GM12878 (cell line): Measurements from ENCODE around the gene ABCD3. TPM values are rescaled to one million over a fixed set of nuclear protein-coding genes. Genes with fewer than 3 reads are reported as not detected.

Experiments
- ATAC-seq: fragments of 200-7000 bp; cut with Tn5 transposase; 3 replicates; pipeline ENCODE4 v1.9.1; 2020; ENCODE audit warnings: mild to moderate bottlenecking, moderate library complexity
- BruUV-seq: library from RNA; stranded (reverse); fragments of 400-500 nt; replicated peaks from 2 replicates; lab custom pipeline; 2021; lab: Mats Ljungman, UMichigan
- CTCF ChIA-PET: fragments of 300-600 bp; sonication (Branson Sonifier 250); formaldehyde crosslinking; extraction: SDS; loops from one replicate; lab custom pipeline; 2021; ENCODE audit warnings: inconsistent platforms; lab: Yijun Ruan, JAX
- POLR2A ChIA-PET: fragments of 350-600 bp; formaldehyde crosslinking; extraction: SDS; loops from one replicate; lab custom pipeline; 2021; ENCODE audit warnings: inconsistent platforms; lab: Charles Lee
- RAD21 ChIA-PET: fragments of 300-600 bp; sonication (Branson Sonifier 250); formaldehyde crosslinking; loops from one replicate; lab custom pipeline; 2023; ENCODE audit warnings: antibody characterized with exemption; ENCODE audit not compliant: unreplicated experiment; lab: Charles Lee
- SMC1A ChIA-PET: fragments of 300-600 bp; sonication (Branson Sonifier 250); formaldehyde crosslinking; loops from one replicate; lab custom pipeline; 2023; ENCODE audit not compliant: unreplicated experiment, uncharacterized antibody; lab: Charles Lee
- DNase-seq: peaks from one replicate; pipeline ENCODE4 v3.0.0-alpha.2; 2011; ENCODE audit warnings: low read depth, low spot score
- FAIRE-seq: peaks from 3 replicates; lab custom pipeline; 2011; peaks lifted over from hg19 to GRCh38; lab: Jason Lieb, UNC
- H2AFZ ChIP-seq: 2 replicates; pipeline ENCODE4 v1.6.0; 2011; ENCODE audit warnings: low read depth, low read length, control low read depth; ENCODE audit not compliant: control insufficient read depth
- H3K27ac ChIP-seq: 2 replicates; pipeline ENCODE4 v1.5.1; 2011; ENCODE audit warnings: control low read depth; ENCODE audit not compliant: control insufficient read depth, insufficient read depth
- H3K27me3 ChIP-seq, 2 experiments: replicated peaks in 1 of 2; 2 replicates each; pipeline versions ENCODE4 v1.6.0 to v1.6.1; 2011; ENCODE audit warnings: low read length in 1 of 2; ENCODE audit not compliant: control insufficient read depth in 2 of 2, insufficient read depth in 2 of 2
- H3K36me3 ChIP-seq, 2 experiments: 2 replicates each; pipeline ENCODE4 v1.5.1; 2011; ENCODE audit warnings: low read length in 1 of 2; ENCODE audit not compliant: control insufficient read depth in 2 of 2, insufficient read depth in 2 of 2
- H3K4me1 ChIP-seq: 2 replicates; pipeline ENCODE4 v1.6.1; 2011; ENCODE audit warnings: mild to moderate bottlenecking, low read length, moderate library complexity, mixed read lengths; ENCODE audit not compliant: control insufficient read depth, insufficient read depth
- H3K4me2 ChIP-seq: 2 replicates; pipeline ENCODE4 v1.6.0; 2011; ENCODE audit warnings: control low read depth; ENCODE audit not compliant: control insufficient read depth, insufficient read depth
- H3K4me3 ChIP-seq: fragments of 200-600 bp; sonication (generic); 2 replicates; pipeline ENCODE4 v1.5.1; 2016
- H3K79me2 ChIP-seq: 2 replicates; pipeline ENCODE4 v1.6.0; 2011; ENCODE audit warnings: low read length; ENCODE audit not compliant: control insufficient read depth, insufficient read depth
- H3K9ac ChIP-seq: 2 replicates; pipeline ENCODE4 v1.8.0; 2011; ENCODE audit warnings: low read length, control low read depth, mixed read lengths; ENCODE audit not compliant: control insufficient read depth, insufficient read depth
- H3K9me3 ChIP-seq: replicated peaks from 3 replicates; pipeline ENCODE4 v1.5.1; 2011; ENCODE audit warnings: mild to moderate bottlenecking, low read length; ENCODE audit not compliant: control insufficient read depth, insufficient read depth
- H4K20me1 ChIP-seq: 2 replicates; pipeline ENCODE4 v1.6.0; 2011; ENCODE audit not compliant: control insufficient read depth, insufficient read depth
- CEBPB ChIP-seq, 2 experiments: fragments of 150-350 bp in 1 of 2; IDR thresholded peaks; 2 replicates each; pipeline ENCODE4 v1.6.1; 2012 to 2014; ENCODE audit warnings: low read depth in 2 of 2, low read length in 2 of 2, borderline replicate concordance in 1 of 2, inconsistent platforms in 1 of 2
- DPF2 ChIP-seq: fragments of 450-650 bp; IDR thresholded peaks from 2 replicates; pipeline ENCODE4 v1.6.1; 2017; ENCODE audit warnings: mild to moderate bottlenecking
- GATAD2B ChIP-seq: fragments of 450-650 bp; conservative IDR thresholded peaks from 2 replicates; pipeline ENCODE4 v1.6.1; 2017; ENCODE audit warnings: low read depth, mild to moderate bottlenecking, moderate library complexity
- IKZF2 ChIP-seq, 2 experiments: fragments of 450-650 bp; IDR thresholded peaks; 2 replicates each; pipeline ENCODE4 v1.6.1; 2017; ENCODE audit warnings: mild to moderate bottlenecking in 2 of 2, moderate library complexity in 2 of 2
- MTA2 ChIP-seq: fragments of 450-650 bp; IDR thresholded peaks from 2 replicates; pipeline ENCODE4 v1.6.1; 2016; ENCODE audit warnings: low read depth, mild to moderate bottlenecking, moderate library complexity
- NRF1 ChIP-seq: conservative IDR thresholded peaks from 2 replicates; pipeline ENCODE4 v1.6.1; 2011; ENCODE audit warnings: mild to moderate bottlenecking, low read depth, low read length, improper control_type of control experiment
- RB1 ChIP-seq: fragments of 450-650 bp; formaldehyde crosslinking; IDR thresholded peaks from 2 replicates; pipeline ENCODE4 v1.6.1; 2017; ENCODE audit warnings: mild to moderate bottlenecking, borderline replicate concordance
- SMAD5 ChIP-seq: IDR thresholded peaks from 2 replicates; pipeline ENCODE4 v1.6.1; 2016; ENCODE audit warnings: antibody characterized with exemption, low read depth
- TBL1XR1 ChIP-seq: IDR thresholded peaks from 2 replicates; pipeline ENCODE4 v1.6.1; 2012; ENCODE audit warnings: low read depth, low read length, improper control_type of control experiment
- TCF12 ChIP-seq: IDR thresholded peaks from 2 replicates; pipeline ENCODE4 v1.6.1; 2011; ENCODE audit warnings: low read depth, mild to moderate bottlenecking, low read length
- YY1 ChIP-seq: IDR thresholded peaks from 2 replicates; pipeline ENCODE4 v1.6.1; 2011; ENCODE audit warnings: low read depth, mild to moderate bottlenecking, low read length
- ZNF217 ChIP-seq: fragments of 450-650 bp; IDR thresholded peaks from 2 replicates; pipeline ENCODE4 v1.6.1; 2017; ENCODE audit warnings: antibody characterized with exemption, mild to moderate bottlenecking
- ZNF384 ChIP-seq: IDR thresholded peaks from 2 replicates; pipeline ENCODE4 v1.6.1; 2012; ENCODE audit warnings: low read depth, mild to moderate bottlenecking, low read length, improper control_type of control experiment, borderline replicate concordance
- ZSCAN29 ChIP-seq: fragments of 450-650 bp; IDR thresholded peaks from 2 replicates; pipeline ENCODE4 v1.6.1; 2017; ENCODE audit warnings: mild to moderate bottlenecking, moderate library complexity
- WGBS: methylation state at CpG from one replicate; pipeline ENCODE4 v1.1.6; 2016; ENCODE audit warnings: low lambda C conversion rate; ENCODE audit not compliant: insufficient replicate concordance, insufficient coverage; ENCODE audit errors: missing lambda C conversion rate; 5-methylcytosine and 5-hydroxymethylcytosine counted together
- in situ Hi-C: fragments of 300-500 bp; cut with MboI; formaldehyde crosslinking; loops from 9 replicates; pipeline ENCODE4 v1.14.3; 2018; ENCODE audit warnings: mixed read lengths
- intact Hi-C: fragments of 100-400 bp; cut with micrococcal nuclease; formaldehyde crosslinking; loops from one replicate; pipeline ENCODE4 v1.14.2; 2022; ENCODE audit not compliant: unreplicated experiment
- polyA plus RNA-seq, 11 experiments: library from polyadenylated mRNA; depleted of rRNA in 4 of 11; unstranded in 6 of 11; stranded (reverse) in 5 of 11; fragments of >200 nt; fragmentation: Nextera tagmentation in 4 of 11; fragmentation: Illumina TruSeq in 1 of 11; extraction: Ambion mirVana in 4 of 11; extraction: Trizol in 1 of 11; gene quantifications; 1 replicate in 1 of 11; 2 replicates in 10 of 11; pipeline versions ENCODE4 v1.2.1 to v1.2.3, GENCODE V29; 2011 to 2016; ENCODE audit warnings: inconsistent platforms in 2 of 11, missing spikeins in 2 of 11, low read depth in 1 of 11
- total RNA-seq, 4 experiments: library from RNA; depleted of rRNA in 3 of 4; stranded (reverse); fragments of >200 nt in 3 of 4; fragmentation: Illumina TruSeq in 1 of 4; extraction: Trizol in 1 of 4; gene quantifications; 2 replicates each; pipeline versions ENCODE4 v1.2.1 to v1.2.3, GENCODE V29; 2013 to 2021
- TF ChIP-seq, protein P1 (sequence below): fragments of 450-650 bp; IDR thresholded peaks from 2 replicates; pipeline ENCODE4 v1.6.1; 2016; ENCODE audit warnings: mild to moderate bottlenecking
- TF ChIP-seq, protein P2 (sequence below), 3 experiments: IDR thresholded peaks in 2 of 3; conservative IDR thresholded peaks in 1 of 3; 2 replicates each; pipeline ENCODE4 v1.5.1; 2011; ENCODE audit warnings: low read depth in 3 of 3, low read length in 3 of 3, mild to moderate bottlenecking in 3 of 3, control low read depth in 2 of 3, moderate library complexity in 2 of 3, inconsistent platforms in 1 of 3, mixed read lengths in 1 of 3; ENCODE audit not compliant: control insufficient read depth in 2 of 3, insufficient read depth in 1 of 3; ENCODE audit errors: extremely low read depth in 1 of 3
- TF ChIP-seq, protein P3 (sequence below): IDR thresholded peaks from 2 replicates; pipeline ENCODE4 v1.6.1; 2012; ENCODE audit warnings: mild to moderate bottlenecking, low read depth, low read length

The ABCD3 gene
- total and polyA plus RNA-seq, 10 of the 15 experiments (the other 5 are each of a cell fraction or from before 2014, with no cell fraction given), result 15.1 to 40.2 (median 24.1) TPM

DNA sequence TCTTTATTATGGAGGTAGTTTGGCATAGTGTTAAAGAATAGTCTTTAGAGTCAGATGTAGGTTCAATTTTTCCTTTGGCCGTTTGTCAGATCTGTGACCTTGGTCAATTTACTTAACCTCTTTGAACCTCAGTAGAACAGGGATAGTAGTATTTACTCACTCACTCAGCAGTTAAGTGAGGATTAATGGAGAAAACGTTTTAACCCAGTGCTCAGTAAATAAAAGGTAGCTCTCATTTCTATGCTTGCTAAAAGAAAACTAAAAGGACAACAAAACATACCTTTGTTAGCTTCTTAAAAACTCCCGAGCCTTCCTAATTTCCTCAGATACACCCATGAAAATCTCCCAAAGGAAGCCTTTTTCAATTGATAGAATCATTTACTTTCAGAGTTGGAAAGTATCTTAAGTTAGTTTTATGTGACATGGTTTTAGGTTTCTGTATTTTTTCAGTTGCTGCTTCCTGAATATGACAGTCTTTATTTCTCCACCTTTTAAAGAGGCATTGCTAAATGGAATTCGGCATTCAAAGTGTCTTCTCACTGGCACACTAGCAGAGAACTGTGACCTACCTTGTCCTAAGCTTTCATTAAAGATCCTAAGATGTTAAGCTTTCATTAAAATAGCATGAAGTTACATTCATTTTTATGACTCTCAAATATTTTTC is 7.8 kb downstream of the ABCD3 start:
- Histone ChIP-seq H3K27me3 (no peaks in the 10 kb centered on the region), H3K9ac (no peak overlapping the region), H2AFZ (peak overlapping the region; percentile 46), H3K9me3 (no peaks in the 10 kb centered on the region; the same call in 2 of the 3 replicates), H4K20me1 (no peaks in the 10 kb centered on the region), H3K79me2 (peaks cover 9% of the 10 kb centered on the region), H3K4me1 (peaks cover 3% of the 10 kb centered on the region; the same call in 1 of the 2 replicates), H3K4me2 (peak overlapping the region; percentile 47; the same call in 1 of the 2 replicates), H3K36me3 (no peaks in the 10 kb centered on the region), H3K27ac (peak overlapping the region; percentile 27; the same call in 1 of the 2 replicates), H3K4me3 (peak overlapping the region; percentile 34; the same call in 1 of the 2 replicates)
- intact Hi-C loops, result no loop called here
- ATAC-seq (no peak), DNase-seq (no peak), FAIRE-seq (peak; percentile 23)
- no TSS peak for BruUV-seq
- 66% methylated on average over 4 of the region's 4 CpGs for WGBS
- ChIA-PET CTCF (interaction anchor here (0.6 to 1.7 kb wide), 4 partner anchors 38 to 1635 kb away, joined by 3 to 9 read pairs (median 4); no protein-coding TSS in a partner anchor), RAD21 (no interaction called here), SMC1A (interaction anchor here (0.6 to 0.7 kb wide), 3 partner anchors 17 to 1647 kb away, joined by 3 read pairs; no protein-coding TSS in a partner anchor), POLR2A (interaction anchor here (0.6 to 0.7 kb wide), 3 partner anchors 8 to 1413 kb away, joined by 3 read pairs; no protein-coding TSS in a partner anchor)
- in situ Hi-C loops, result no loop called here
- TF ChIP-seq ZNF217 (no peak), SMAD5 (no peak), MTA2 (no peak), IKZF2 (IDR thresholded peaks at IDR 0.05) (no peak), ZNF384 (no peak), YY1 (no peak), ZSCAN29 (no peak), NRF1 (no peak), GATAD2B (no peak), CEBPB (IDR thresholded peaks at IDR 0.05; ENCODE audit: borderline replicate concordance in 1 of 2, low read depth in 2 of 2, low read length in 2 of 2) (no peak), TCF12 (no peak), TBL1XR1 (no peak), RB1 (no peak), DPF2 (no peak)
- TF ChIP-seq, protein P1, sequence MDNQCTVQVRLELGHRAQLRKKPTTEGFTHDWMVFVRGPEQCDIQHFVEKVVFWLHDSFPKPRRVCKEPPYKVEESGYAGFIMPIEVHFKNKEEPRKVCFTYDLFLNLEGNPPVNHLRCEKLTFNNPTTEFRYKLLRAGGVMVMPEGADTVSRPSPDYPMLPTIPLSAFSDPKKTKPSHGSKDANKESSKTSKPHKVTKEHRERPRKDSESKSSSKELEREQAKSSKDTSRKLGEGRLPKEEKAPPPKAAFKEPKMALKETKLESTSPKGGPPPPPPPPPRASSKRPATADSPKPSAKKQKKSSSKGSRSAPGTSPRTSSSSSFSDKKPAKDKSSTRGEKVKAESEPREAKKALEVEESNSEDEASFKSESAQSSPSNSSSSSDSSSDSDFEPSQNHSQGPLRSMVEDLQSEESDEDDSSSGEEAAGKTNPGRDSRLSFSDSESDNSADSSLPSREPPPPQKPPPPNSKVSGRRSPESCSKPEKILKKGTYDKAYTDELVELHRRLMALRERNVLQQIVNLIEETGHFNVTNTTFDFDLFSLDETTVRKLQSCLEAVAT, result no peak
- TF ChIP-seq, protein P2, sequence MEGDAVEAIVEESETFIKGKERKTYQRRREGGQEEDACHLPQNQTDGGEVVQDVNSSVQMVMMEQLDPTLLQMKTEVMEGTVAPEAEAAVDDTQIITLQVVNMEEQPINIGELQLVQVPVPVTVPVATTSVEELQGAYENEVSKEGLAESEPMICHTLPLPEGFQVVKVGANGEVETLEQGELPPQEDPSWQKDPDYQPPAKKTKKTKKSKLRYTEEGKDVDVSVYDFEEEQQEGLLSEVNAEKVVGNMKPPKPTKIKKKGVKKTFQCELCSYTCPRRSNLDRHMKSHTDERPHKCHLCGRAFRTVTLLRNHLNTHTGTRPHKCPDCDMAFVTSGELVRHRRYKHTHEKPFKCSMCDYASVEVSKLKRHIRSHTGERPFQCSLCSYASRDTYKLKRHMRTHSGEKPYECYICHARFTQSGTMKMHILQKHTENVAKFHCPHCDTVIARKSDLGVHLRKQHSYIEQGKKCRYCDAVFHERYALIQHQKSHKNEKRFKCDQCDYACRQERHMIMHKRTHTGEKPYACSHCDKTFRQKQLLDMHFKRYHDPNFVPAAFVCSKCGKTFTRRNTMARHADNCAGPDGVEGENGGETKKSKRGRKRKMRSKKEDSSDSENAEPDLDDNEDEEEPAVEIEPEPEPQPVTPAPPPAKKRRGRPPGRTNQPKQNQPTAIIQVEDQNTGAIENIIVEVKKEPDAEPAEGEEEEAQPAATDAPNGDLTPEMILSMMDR (IDR thresholded peaks at IDR 0.05 in 2 of 3, conservative IDR thresholded peaks at IDR 0.05 in 1 of 3; ENCODE audit: control insufficient read depth in 2 of 3, extremely low read depth in 1 of 3, insufficient read depth in 1 of 3, low read depth in 3 of 3, low read length in 3 of 3), result no peak
- TF ChIP-seq, protein P3, sequence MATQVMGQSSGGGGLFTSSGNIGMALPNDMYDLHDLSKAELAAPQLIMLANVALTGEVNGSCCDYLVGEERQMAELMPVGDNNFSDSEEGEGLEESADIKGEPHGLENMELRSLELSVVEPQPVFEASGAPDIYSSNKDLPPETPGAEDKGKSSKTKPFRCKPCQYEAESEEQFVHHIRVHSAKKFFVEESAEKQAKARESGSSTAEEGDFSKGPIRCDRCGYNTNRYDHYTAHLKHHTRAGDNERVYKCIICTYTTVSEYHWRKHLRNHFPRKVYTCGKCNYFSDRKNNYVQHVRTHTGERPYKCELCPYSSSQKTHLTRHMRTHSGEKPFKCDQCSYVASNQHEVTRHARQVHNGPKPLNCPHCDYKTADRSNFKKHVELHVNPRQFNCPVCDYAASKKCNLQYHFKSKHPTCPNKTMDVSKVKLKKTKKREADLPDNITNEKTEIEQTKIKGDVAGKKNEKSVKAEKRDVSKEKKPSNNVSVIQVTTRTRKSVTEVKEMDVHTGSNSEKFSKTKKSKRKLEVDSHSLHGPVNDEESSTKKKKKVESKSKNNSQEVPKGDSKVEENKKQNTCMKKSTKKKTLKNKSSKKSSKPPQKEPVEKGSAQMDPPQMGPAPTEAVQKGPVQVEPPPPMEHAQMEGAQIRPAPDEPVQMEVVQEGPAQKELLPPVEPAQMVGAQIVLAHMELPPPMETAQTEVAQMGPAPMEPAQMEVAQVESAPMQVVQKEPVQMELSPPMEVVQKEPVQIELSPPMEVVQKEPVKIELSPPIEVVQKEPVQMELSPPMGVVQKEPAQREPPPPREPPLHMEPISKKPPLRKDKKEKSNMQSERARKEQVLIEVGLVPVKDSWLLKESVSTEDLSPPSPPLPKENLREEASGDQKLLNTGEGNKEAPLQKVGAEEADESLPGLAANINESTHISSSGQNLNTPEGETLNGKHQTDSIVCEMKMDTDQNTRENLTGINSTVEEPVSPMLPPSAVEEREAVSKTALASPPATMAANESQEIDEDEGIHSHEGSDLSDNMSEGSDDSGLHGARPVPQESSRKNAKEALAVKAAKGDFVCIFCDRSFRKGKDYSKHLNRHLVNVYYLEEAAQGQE, result no peak
